Activated T-cell treated with anti-CD3 and anti-CD28 coated beads, Interleukin-2, amount 50 U/mL, for 4 hours (primary cell): Measurements from ENCODE around the gene SELENOK. TPM values are rescaled to one million over a fixed set of nuclear protein-coding genes. Genes with fewer than 3 reads are reported as not detected.

ENCODE experiments used
- ATAC-seq, 2 donors: fragments of 200-7000 bp; cut with Tn5 transposase; one replicate each; pipeline ENCODE4 v1.10.0; 2021
- DNase-seq: peaks from one replicate; pipeline ENCODE4 v3.0.0-alpha.2; 2020
- H3K27me3 Mint-ChIP-seq: one replicate; pipeline ENCODE4 v1.8.0; 2021; ENCODE audit warnings: low read depth, mixed read lengths
- H3K36me3 Mint-ChIP-seq: one replicate; pipeline ENCODE4 v1.8.0; 2022; ENCODE audit warnings: mixed read lengths; ENCODE audit not compliant: insufficient read depth
- H3K4me1 Mint-ChIP-seq: one replicate; pipeline ENCODE4 v1.8.0; 2021; ENCODE audit warnings: low read depth, mixed read lengths
- H3K4me3 Mint-ChIP-seq: one replicate; pipeline ENCODE4 v1.8.0; 2021; ENCODE audit warnings: mild to moderate bottlenecking, moderate library complexity, mixed read lengths
- H3K9me3 Mint-ChIP-seq: one replicate; pipeline ENCODE4 v1.8.0; 2021; ENCODE audit warnings: mixed read lengths
- total RNA-seq, 3 donors: library from RNA; stranded (reverse); gene quantifications; one replicate each; pipeline ENCODE4 v1.2.1, GENCODE V29; 2021

SELENOK gene
- total RNA-seq, 3 donors from 2014 or later: 65.0 to 81.9 (median 68.6) TPM

- Mint-ChIP-seq H3K4me1 (no peaks in the 10 kb centered on the region), H3K36me3 (peaks cover 28% of the 10 kb centered on the region), H3K27me3 (no peaks in the 10 kb centered on the region), H3K4me3 (no peak overlapping the region), H3K9me3 (no peaks in the 10 kb centered on the region)
- DNase-seq: no peak
- ATAC-seq: no peak
Observed at GRCh38 chr3:53862241-53862640, 29.4 kb downstream of the SELENOK start.

GRCh38 chr3:53860196-53860595 lies 31.5 kb downstream of the SELENOK start:
- Mint-ChIP-seq H3K4me1 (no peaks in the 10 kb centered on the region), H3K36me3 (peaks cover 24% of the 10 kb centered on the region), H3K9me3 (no peaks in the 10 kb centered on the region), H3K4me3 (no peak overlapping the region), H3K27me3 (no peaks in the 10 kb centered on the region)
- ATAC-seq (no peak), DNase-seq (no peak)

- Mint-ChIP-seq H3K27me3 (peaks cover 5% of the 10 kb centered on the region), H3K4me1 (no peaks in the 10 kb centered on the region), H3K9me3 (no peaks in the 10 kb centered on the region), H3K4me3 (no peak overlapping the region), H3K36me3 (peaks cover 18% of the 10 kb centered on the region)
- ATAC-seq (no peak), DNase-seq (no peak)
Observed at GRCh38 chr3:53859178-53859577, 32.5 kb downstream of the SELENOK start.

- no peak for DNase-seq
- peaks cover 16% of the 10 kb centered on the region for H3K36me3 Mint-ChIP-seq
Observed at GRCh38 chr3:53858096-53858741, 33.4 kb downstream of the SELENOK start.

GRCh38 chr3:53856964-53857363 lies 34.7 kb downstream of the SELENOK start:
- Mint-ChIP-seq H3K9me3 (no peaks in the 10 kb centered on the region), H3K4me1 (no peaks in the 10 kb centered on the region), H3K27me3 (peaks cover 7% of the 10 kb centered on the region), H3K4me3 (no peak overlapping the region), H3K36me3 (peaks cover 10% of the 10 kb centered on the region)
- DNase-seq (no peak), ATAC-seq (no peak)

More at GRCh38 chr3:53858096-53858741, 33.4 kb downstream of the SELENOK start:
- Mint-ChIP-seq H3K4me1 (no peaks in the 10 kb centered on the region), H3K9me3 (no peaks in the 10 kb centered on the region), H3K27me3 (peaks cover 7% of the 10 kb centered on the region), H3K4me3 (no peak overlapping the region)
- no peak for ATAC-seq

GRCh38 chr3:53850895-53851294 lies 40.8 kb downstream of the SELENOK start:
- ATAC-seq: no peak

GRCh38 chr3:53849916-53850315 lies 41.7 kb downstream of the SELENOK start:
- Mint-ChIP-seq H3K4me1 (peaks cover 9% of the 10 kb centered on the region), H3K27me3 (peaks cover 33% of the 10 kb centered on the region), H3K9me3 (no peaks in the 10 kb centered on the region), H3K4me3 (no peak overlapping the region), H3K36me3 (no peaks in the 10 kb centered on the region)
- DNase-seq (no peak), ATAC-seq (no peak)

More at GRCh38 chr3:53850895-53851294, 40.8 kb downstream of the SELENOK start:
- Mint-ChIP-seq H3K4me1 (peaks cover 5% of the 10 kb centered on the region), H3K9me3 (no peaks in the 10 kb centered on the region), H3K27me3 (peaks cover 26% of the 10 kb centered on the region), H3K36me3 (no peaks in the 10 kb centered on the region), H3K4me3 (no peak overlapping the region)
- no peak for DNase-seq

GRCh38 chr3:53846851-53847155 lies 44.9 kb downstream of the SELENOK start:
- H3K4me1 Mint-ChIP-seq: peaks cover 9% of the 10 kb centered on the region
- ATAC-seq: no peak
- peak overlapping the region; percentile 64 for H3K4me3 Mint-ChIP-seq
- H3K36me3 Mint-ChIP-seq: no peaks in the 10 kb centered on the region
- peaks cover 47% of the 10 kb centered on the region for H3K27me3 Mint-ChIP-seq
- DNase-seq: no peak
- no peaks in the 10 kb centered on the region for H3K9me3 Mint-ChIP-seq

- H3K9me3 Mint-ChIP-seq: no peaks in the 10 kb centered on the region
- ATAC-seq: peak; percentile 71 to 73
- H3K4me1 Mint-ChIP-seq: peaks cover 9% of the 10 kb centered on the region
- H3K27me3 Mint-ChIP-seq: peaks cover 47% of the 10 kb centered on the region
- H3K4me3 Mint-ChIP-seq: peak within 1 kb of the TSS; percentile 64
- H3K36me3 Mint-ChIP-seq: no peaks in the 10 kb centered on the region
- DNase-seq: no peak
Observed at GRCh38 chr3:53846134-53846850, 45.4 kb downstream of the SELENOK start, which contains the start of the genes CHDH and IL17RB. Gene CHDH (minus strand): TSS chr3:53846419. CDS start chr3:53824008, 22,411 bp downstream. Gene IL17RB (plus strand): TSS chr3:53846568. CDS start chr3:53846589, 21 bp downstream.

- no peaks in the 10 kb centered on the region for H3K36me3 Mint-ChIP-seq
- H3K9me3 Mint-ChIP-seq: no peaks in the 10 kb centered on the region
- H3K4me1 Mint-ChIP-seq: peaks cover 9% of the 10 kb centered on the region
- no peak for DNase-seq
- peak overlapping the region; percentile 43 for H3K4me3 Mint-ChIP-seq
- peak in 1 of 2 donors; percentile 15 for ATAC-seq
- peaks cover 47% of the 10 kb centered on the region for H3K27me3 Mint-ChIP-seq
Observed at GRCh38 chr3:53845881-53846133, 45.9 kb downstream of the SELENOK start.

GRCh38 chr3:53845103-53845880 lies 46.4 kb downstream of the SELENOK start:
- ATAC-seq (no peak), DNase-seq (no peak)
- Mint-ChIP-seq H3K4me3 (peak overlapping the region; percentile 43), H3K27me3 (peaks cover 47% of the 10 kb centered on the region), H3K36me3 (no peaks in the 10 kb centered on the region), H3K9me3 (no peaks in the 10 kb centered on the region), H3K4me1 (peaks cover 9% of the 10 kb centered on the region)

GRCh38 chr3:53844262-53845102 lies 47.2 kb downstream of the SELENOK start:
- H3K4me3 Mint-ChIP-seq: peak overlapping the region; percentile 43
- no peaks in the 10 kb centered on the region for H3K9me3 Mint-ChIP-seq

GRCh38 chr3:53843195-53844177 lies 48.2 kb downstream of the SELENOK start:
- DNase-seq: no peak
- H3K4me3 Mint-ChIP-seq: peak overlapping the region; percentile 22
- H3K4me1 Mint-ChIP-seq: peaks cover 9% of the 10 kb centered on the region
- no peaks in the 10 kb centered on the region for H3K9me3 Mint-ChIP-seq
- peaks cover 43% of the 10 kb centered on the region for H3K27me3 Mint-ChIP-seq
- ATAC-seq: no peak
- no peaks in the 10 kb centered on the region for H3K36me3 Mint-ChIP-seq

More at GRCh38 chr3:53844262-53845102, 47.2 kb downstream of the SELENOK start:
- Mint-ChIP-seq H3K27me3 (peaks cover 47% of the 10 kb centered on the region), H3K4me1 (peaks cover 9% of the 10 kb centered on the region), H3K36me3 (no peaks in the 10 kb centered on the region)
- DNase-seq (no peak), ATAC-seq (no peak)
